Measurements from ENCODE around the gene NPRL2.
A peak's percentile ranks its signal among the peaks of the same experiment; 100 is the strongest.
"Not testable (repeated sequence)": the region's sequence is repeated elsewhere in the genome, so short reads cannot be mapped to it uniquely, and the experiment has no call there.

NPRL2 gene

GRCh38 chr3:50326182-50326541, 24.4 kb downstream of the NPRL2 start:
- DNase-seq = no peak

DNA sequence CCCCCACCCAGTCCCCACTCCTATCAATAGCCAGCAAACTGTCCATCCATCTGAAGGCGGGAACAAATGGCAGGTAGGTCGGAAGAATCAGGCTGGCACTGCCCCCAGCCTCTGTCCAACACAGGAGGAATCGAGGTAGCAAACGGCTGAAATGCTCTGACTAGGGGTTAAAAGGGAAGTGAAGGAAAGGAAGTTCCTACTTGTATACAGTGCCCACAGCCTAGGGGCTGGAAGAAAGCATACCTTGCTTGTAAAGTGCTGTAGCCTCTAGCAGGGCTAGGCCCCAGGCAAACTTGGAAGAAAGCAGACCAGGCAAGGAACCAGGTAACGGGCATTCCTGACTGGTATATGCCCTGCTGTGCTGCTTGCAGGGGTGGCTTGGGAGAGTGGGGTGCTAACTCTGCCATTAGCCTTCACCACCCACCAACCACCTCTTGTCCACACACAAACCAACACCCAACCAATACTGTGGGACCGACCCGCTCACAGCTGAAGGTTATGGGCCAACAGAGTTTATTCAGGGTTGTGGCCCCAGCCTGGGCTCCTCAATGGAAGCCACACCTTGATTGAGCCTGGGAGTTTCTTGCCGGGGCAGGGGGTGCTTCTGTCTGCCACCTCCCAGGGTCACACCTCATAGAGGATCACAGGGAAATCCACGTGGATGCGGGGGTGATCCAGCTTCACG, 24.9 kb downstream of the NPRL2 start:
- no peak for DNase-seq

DNA sequence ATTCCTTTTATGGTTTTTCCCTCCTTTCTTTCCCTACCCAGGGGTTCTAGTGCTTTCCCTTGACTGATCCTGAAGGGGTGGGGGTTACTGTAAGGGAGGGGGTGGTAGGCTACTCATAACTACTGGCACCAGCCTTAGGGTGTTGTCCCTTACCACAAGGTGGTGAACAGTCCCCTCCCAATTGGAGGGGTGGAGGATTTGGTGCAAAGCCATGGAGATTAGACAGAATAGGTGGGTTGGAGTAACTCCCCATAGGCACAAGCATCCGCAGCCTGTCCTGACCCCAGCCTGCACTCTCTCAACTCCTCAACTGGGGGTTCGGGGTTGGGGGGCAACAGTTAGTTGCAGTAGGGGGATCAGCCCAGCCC, 25.5 kb downstream of the NPRL2 start:
- DNase-seq = no peak

- DNase-seq = peak; percentile 70
These were observed 26.0 kb downstream of the NPRL2 start for GRCh38 chr3:50324351-50325112.

DNA sequence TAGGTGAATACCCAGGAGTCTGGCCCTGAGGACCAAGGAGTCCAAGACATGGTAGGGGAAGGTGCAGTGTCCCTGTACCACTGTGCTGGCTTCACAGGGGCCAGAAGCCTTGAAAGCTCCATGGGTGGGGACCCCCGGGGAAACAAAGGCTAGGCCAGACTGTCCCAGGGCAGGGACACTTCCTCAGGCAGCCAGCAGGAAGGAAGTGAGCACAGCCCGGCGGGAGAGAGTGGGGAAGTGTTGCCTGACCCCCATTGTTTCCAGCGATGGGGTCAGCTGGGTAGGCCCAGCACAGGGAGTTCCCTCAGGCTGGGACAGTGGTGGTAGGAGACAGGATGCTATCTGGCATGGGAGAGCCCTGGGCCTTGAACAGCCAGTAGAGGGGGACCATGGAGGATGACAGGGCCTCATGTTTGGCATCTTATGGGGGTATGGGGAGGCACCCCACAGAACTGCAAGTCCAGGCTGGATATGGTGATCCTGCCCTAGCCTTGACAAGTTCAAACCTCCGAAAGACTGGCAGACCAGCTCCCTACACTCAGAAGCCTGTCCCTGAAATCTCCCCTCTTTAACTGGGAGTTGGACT, 26.9 kb downstream of the NPRL2 start:
- DNase-seq = no peak

- no peak for DNase-seq
These were observed 27.4 kb downstream of the NPRL2 start for GRCh38 chr3:50323092-50323600.

DNA sequence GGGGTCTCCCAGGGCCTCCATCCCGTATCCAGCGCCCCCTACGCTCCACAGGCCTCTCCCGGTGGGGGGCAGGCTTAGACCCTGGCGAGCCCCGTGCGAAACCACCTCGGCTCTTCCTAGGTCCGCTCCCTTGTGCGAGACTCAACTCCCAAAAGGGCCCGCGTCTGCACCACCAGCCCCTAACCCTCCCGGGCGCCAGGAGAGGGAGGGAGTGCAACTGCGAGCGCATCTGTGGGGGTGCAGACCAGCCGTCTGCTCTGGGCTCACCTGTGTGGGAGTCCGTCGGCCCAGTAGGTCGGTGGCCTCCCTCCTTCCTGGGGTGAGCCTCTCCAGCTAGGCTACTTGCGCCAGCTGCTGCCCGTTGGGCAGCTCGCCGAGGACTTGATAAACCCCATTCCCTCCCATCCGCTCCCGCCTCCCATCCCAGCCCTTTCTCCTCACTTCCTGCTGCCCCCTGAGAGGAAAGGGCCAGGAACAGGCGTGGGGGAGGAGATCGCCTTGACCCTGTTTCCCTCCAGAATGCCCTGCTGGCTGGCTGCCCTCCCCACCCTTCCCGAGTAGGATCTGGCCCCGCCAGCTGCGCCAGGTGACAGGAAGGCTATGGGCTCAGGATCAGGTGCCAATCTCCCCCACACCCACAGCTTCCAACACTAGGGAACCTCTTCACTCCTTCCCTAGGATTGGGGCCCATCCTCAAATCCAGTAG, 28.0 kb downstream of the NPRL2 start, which contains the start of gene HYAL2:
Gene HYAL2 (minus strand): TSS at position 360 of the 706 bp plus-strand sequence. CDS start 2,256 bp downstream, outside the sequence.
- no peak for DNase-seq

- no peak for DNase-seq
These were observed 28.5 kb downstream of the NPRL2 start for GRCh38 chr3:50322115-50322385.

- DNase-seq = peak; percentile 86
These were observed 29.1 kb downstream of the NPRL2 start for GRCh38 chr3:50321336-50322114.

DNA sequence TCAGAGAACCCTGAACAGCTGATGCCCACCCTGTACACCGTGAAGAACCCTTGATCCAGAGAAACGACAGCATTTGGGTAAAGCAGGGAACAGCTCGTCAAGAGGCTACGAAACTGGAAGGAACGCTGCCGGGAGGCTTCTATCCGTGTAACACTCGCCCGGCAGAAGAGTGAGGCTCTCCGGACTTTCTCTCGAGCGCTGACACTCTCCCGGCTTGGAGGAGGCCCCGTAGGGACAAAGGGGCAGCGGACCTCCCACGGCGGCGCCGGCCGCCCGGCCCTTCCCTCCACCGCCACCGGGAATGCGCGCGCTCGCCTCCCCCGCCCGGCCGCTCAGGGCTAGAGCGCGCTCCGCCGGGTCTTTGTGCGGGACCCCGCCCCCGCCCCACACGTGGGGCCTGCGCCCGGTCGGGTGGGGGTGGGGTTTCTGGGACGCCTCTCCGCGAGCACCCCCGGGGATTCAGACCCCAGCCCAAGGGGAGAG, 29.7 kb downstream of the NPRL2 start:
- DNase-seq = no peak

GRCh38 chr3:50319894-50320625, 30.5 kb downstream of the NPRL2 start:
- no peak for DNase-seq

DNA sequence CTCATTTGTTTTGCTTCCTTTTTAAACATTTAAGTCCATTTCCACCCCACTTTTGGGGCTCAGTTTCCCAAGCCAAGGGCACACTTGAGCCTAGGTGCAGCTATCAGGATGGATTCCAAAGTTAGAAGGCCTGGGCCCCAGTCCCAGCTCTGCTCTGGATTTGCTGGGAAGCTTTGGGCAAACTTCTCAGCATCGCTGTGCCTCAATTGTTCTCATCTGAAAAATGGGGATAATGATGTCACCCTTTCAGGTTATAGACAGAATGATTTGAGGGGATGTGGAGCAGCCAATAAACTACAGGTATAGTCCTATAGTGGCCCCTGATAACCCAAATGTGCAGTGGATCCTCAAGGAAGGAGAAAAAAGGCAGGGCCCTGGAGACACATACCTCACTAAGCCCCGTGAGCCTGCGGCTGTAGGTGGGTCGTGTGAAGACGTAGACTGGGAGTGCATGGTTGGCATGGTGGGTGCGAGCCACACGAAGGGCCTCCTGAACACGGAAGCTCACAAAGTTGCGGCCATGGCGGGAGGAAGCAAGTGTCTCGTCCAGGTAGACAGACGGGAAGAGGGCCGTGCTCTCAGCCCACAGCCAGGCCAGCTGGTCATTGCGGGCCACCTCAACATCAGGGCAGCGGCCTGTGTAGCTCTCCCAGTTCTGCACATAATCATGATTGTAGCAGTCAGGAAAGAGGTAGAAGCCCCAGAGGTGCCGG, 31.2 kb downstream of the NPRL2 start:
- DNase-seq = no peak

DNA sequence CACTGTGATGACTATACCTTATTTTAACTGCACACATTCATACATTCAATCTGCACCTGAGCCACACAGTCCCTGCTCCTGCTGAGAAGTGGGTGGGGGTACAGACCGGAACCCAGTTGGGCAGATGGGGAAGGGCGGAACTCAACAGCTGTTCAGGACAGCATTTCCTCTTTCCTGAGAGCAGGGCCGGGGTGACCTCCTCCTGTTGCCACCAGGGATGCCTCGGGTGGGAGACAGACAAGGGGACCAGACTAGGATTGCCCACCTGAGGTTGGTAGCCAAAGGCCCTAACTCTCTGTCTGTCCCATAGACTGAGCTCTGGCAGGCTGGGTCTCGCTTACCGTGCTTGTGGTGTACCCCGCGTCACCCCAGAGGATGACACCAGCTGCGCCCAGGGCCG, 32.0 kb downstream of the NPRL2 start:
- DNase-seq = no peak

- DNase-seq = no peak
These were observed 32.4 kb downstream of the NPRL2 start for GRCh38 chr3:50318163-50318562.

DNA sequence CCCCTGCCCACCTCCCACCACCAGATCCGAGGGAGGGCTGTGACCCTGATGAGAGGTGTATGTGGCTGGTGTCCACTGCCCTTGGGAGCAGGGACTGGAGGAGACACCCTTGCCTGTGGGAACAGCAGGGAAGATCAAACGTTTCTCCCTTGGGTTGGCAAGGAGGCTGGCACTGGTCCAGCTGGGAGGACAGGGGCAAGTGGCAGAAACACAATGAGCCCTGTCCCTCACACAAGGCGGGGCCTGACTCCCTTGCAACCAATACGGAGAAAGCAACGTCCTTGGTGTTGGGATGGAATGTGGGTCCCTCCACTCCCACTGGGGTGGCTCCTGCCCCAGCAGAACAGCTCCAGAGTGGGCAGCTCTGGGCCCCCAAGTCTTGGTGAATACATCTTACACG, 33.3 kb downstream of the NPRL2 start:
- DNase-seq = no peak

DNA sequence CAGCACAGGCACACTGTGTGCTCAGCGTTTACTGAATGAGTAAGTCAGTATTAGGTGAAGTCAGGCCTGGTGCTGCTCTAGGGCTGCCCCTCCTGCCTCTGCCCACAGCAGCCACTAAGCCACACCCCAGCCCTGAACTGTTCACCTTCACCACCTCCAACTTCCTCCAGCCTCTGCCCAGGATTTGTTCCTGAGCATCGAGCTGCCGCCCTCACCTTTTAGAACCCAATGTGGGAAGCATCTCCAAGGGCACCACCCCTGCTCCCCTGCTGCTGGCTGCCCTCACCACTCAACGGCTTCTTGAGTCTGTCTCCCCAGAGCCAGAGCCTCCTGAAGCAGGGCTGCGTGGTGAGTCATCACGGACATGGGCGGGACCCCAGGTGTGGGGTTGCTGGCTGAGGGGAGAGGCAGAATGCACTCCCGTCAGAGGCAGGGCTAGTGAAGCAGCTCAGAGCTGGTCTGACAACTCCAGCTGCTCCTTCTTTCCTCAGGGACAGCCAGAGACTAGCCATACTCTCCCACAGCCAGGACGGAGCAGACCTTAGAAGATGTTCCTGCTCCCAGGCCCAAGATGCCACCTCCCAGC, 33.8 kb downstream of the NPRL2 start:
- DNase-seq = peak; percentile 80

- DNase-seq = no peak
These were observed 35.8 kb downstream of the NPRL2 start for GRCh38 chr3:50314816-50315215.

DNA sequence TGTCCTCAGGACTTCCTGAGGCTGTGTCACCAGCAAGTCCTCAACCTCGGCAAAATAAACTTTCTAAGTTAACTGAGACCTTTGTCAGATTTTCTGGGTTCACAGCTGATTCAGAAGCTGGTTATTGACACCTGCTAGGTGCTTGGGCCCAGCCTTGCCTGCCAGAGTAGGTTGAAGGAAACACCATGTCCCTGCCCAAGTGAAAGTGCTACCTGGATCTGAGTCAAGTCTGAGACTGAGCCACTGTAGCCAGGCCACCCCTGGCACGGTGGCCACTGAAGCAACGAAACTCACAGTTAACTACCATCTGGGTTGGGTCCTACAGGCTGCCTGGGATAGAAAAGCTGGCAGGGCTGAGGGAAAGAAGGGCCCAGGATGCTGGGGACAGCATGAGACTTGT, 36.2 kb downstream of the NPRL2 start:
- DNase-seq = no peak

GRCh38 chr3:50312041-50312440, 38.5 kb downstream of the NPRL2 start:
- not testable (repeated sequence) for DNase-seq

DNA sequence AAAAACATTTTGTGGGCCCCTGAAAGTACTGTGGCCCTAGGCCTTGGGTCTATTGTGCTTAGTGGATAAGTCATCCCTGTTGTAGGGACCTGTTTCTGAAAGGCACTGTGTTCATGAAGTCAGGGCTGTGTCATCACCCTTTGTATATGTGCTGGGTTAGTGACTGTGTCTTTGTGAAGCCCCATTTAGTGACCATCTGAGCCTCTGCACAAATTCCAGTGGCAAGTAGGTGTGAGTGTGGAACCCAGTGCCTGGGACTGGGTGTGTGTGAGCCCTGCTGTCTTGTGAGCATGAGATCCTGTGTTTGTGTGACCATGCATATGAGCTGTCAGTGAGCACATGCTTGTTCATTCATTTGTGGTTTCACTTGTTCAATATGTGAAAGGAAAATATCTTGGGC, 46.0 kb downstream of the NPRL2 start:
- no peak for DNase-seq

Data from CD4-positive, alpha-beta T cell treated with Interleukin-12 subunit alpha and Interleukin-12 subunit beta, for 1 hour (primary cell).